Medulla oblongata (tissue), 1 donor: ENCODE measurements around the gene BCL11B.

ENCODE experiments used
- DNase-seq: peaks from one replicate; pipeline ENCODE4 v3.0.0-alpha.2; 2015; ENCODE audit errors: extremely low spot score

Gene BCL11B

DNA sequence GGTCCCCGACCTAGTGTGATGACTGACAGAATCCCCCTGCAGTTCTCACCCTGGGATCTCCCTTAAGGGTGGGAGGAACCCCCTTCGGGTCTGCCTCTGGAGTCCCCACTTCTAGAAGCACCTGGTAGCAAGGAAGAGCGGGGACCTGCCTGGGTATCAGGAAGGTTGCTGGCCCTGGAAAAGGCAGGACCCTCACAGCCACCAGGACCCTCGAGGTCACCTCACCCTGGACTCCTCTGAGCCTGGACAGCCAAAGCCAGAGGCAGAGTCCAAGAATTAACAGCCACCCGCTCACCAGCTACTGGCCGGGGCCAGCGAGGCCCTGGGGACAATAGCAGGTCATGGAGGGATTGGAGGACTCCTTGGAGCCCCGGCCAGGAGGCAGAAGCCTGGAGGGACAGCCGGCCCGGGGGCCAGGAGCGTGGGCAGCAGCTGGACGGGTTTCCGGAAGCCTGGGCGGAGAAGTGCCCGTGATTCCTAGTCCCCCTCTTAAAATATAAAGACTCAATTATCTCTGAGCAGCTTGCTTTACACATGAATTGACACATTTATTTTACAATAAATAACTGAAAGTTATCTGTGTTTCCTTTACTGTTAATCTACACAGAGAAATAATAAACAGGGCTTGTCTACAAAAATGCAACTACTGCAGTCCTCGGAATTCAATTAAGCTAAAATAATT is 17.5 kb downstream of the BCL11B start:
- DNase-seq, result no peak

DNA sequence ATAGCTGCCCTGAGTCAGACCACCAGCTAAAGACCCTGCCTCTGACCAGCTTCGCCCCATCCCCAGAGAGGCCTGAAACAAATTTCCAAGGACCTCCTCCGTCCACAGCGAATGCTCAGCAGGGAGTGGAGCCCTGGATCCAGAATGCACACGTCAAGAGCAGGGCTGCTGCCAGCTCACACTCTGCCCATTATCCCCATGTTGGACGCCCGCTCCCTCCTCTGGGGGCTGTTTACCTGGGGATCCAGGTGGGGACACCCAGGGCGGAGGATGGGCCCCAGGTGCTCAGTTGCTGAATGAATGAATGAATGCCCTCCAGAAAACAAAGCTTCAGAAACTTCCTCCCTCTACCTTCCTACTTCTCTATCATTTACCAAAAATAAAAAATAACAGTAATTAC is 18.1 kb downstream of the BCL11B start:
- DNase-seq, result no peak

DNA sequence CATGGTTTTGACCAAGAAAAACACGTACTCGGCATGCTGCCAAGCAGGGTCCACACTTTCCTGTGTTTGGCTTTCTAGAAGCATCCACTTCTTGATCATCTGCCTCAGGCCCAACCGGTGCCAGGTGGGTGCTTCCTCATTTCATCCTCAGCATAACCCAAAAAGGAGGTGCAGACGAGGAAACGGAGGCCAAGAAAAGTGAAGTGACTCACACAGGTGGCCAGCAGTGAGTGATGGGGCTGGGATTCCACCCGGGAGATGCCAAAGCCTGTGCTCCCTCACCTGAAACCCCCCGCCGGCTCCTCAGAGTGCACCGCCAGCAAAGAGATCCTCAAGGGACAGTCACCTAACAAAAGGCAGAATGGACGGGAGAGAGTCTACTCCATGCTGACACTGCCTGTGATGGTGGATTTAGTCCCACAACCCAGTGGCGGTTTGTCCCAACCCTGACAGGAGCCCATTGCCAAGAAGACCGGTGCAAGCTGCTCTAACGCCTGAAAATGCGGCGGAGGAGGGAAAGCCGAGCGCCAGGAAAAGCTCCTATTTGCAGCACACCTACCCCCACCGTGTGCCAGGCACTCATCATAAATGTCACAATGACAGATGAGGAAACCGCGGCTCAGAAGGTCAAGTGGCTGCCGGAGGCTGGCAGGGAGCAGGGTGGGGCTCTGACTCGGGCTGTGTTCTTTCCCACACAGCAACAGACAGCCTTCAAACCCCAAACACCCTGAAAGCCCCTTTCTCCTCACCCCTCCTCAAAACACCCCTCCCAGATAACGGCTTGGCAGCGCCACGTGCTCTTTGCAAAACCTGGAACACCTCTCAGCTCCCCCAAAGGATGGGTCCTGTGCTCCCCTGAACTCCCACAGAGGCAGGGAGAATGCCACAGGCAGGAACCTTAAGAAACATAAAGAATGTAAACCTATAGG is 18.8 kb downstream of the BCL11B start:
- no peak for DNase-seq

DNA sequence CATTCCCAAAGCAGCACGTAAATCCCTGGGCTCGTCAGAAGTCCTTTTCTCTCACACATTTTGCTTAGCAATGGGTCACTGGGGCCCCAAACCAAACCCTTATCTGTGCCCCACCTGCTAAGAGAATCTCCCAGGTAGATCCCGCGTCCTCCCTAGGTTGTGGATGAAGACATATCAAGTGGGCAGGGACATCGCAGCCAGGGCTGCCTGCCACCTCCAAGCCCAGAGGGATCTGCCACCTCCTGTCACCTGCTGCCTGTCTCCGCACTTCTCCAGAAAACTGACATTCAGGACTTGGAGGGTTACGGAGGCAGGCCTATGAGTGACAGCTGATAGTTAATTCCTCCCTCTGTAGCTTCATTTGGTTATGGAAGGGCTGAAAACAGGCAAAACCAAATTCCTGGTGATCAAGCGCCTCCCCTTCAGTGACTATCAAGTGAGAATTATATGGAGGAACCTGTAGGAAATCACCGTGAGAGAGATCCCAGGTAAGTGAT is 19.5 kb downstream of the BCL11B start:
- DNase-seq, result no peak

DNA sequence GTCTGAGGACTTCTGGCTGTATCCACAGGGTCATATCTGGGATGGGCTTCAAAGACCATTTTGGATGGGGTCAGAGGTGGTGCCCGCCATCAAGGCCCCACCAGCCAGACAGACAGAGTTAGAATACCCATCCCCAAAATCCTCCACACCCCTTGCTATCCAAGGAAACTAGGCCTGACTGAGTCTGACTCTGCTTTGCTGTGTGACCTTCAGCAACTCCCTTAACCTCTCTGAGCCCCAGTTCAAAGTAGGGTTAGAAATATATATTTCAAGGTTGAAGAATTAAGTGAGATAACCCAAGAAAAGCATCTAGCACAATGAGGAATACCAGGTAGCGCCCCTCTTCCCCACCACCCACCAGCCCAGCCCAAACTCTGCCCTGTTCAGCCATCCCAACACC is 20.3 kb downstream of the BCL11B start:
- no peak for DNase-seq

DNA sequence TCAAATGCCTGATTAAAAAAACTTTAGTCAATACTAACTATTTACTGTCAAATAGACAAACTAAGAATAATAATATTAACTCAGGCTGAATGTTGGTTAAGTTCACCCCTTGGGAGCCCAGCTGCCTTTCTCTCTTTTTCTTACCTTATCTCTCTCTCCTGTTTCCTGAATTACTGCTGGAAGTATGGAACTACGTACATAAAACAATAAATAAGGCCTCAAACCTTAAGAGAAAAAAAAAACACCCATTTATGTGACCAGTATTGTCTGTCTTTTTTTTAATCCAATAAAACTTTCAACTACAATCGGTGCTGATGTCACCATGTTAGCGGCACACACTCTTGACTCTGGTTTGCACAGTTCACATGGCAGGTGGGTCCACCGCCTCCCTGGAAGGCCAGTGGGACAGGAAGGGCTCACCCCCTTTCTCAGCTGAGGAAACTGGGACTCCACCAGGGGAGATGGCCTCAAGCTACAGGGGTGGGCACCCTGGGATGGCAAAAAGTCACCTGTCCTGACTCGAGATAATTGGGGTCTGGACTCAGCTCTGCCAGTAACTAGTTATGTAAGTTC is 21.3 kb downstream of the BCL11B start:
- DNase-seq, result no peak

DNA sequence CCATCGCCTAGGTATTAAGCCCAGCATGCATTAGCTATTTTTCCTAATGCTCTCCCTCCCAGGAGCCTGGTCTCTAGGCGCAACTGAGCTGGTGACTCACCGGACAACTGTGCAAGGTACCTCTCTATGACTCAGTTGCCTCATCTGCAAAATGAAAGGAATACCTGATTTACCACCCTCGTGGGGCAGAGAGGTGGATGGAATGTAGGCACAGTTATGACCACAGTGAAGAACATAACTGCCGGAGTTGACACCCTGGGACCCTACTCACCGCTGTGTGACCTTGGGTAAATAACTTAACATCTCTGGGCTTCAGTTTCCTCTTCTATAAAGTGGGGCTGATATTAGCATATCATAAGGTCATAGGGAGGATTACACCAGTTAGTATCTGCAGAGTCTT is 22.6 kb downstream of the BCL11B start:
- DNase-seq, result no peak

DNA sequence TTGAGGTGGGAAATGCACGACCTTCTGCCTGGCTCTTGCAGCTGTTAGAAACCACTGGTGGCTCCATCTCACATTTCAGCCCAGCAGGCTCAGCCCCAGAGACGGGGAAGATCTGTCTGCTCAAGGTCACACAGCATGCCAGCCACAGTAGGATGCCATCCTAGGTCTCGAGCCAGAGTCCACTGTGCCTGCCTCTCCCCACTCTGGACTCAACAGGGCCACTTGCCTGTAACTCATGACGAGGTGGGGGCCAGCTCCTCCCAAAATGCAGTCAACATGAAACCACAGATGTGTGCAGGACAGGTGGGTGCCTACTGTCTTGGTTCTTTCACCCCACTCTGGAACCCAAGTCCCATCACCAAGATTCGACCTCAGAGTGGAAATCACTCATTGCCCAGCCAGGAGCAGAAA is 23.2 kb downstream of the BCL11B start:
- DNase-seq, result no peak

DNA sequence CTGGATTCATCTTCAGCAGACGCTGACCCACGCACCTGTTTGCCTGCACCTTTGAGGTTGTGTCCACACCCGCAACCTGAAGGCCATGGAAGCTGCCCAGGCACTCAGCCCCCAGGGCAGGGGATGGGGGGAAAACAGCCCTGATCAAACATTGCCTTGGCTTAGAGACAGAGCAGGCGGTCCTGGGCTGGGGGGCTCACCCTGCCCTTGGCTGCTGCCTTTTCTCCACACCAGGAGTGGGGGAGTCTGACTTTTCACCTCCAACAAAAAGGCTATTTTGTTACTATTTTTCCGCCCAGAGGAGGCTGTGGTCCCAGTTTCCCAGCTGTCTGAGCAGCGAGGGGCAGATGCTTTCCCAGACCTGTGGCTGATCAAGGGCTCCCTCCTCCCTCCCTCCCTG is 24.2 kb downstream of the BCL11B start:
- no peak for DNase-seq

DNA sequence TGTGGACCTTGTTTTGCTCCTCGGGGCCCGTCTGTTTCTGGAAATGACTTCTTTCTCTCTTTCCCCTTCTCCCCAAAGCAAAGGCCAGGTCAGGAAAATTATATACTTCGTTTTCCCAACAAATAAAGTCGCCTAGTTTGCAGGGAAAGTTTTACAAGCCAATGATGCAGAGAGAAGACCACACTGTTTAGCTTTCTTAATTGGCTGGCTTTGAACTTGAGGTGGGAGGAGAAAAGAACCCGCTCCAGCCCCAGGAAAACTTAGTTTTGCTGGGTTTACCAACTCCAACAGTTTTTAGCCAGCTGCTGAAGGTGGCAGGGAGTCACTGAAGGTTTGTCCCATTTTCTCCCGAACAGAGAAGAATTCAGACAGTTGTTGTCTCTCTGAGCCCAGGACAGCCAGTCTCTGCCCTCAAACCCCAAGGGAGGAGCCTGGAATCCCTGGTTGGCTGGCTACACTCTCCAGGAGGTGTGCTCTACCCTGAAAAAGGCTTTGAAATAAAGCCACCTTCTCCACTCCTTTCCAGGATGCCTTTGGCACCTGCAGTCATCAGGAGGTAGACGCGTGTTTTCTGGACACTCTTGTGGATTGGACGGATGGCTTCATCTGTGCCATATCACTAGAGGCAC is 24.8 kb downstream of the BCL11B start:
- DNase-seq, result no peak

DNA sequence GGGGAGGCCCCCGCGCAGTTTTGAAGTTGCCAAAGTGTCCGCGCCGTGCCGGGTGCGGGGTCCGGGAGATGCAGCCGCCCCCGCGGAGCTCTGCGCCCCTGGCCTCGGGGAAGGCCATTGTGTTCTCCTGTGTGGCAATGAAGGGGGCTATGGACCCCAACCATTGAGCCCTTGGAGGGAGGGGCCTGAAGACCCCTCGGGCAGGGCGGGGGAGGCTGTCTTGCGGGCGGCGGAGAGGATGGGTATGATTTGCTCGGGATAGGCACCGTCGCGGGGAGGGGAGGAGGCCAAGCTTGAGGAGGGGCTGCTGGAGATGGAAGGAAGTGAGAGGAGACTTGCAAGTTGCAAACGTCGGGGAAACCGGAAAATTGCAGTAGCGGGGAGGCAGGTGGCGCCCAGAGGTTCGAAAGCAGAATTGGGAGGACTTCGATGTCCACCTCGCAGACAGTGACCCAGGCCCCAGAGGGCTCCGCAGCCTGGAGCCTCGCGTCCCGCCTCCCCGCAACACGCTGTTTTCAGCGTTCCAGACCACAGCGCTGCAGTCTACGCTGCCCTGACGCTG is 25.4 kb downstream of the BCL11B start:
- no peak for DNase-seq

DNA sequence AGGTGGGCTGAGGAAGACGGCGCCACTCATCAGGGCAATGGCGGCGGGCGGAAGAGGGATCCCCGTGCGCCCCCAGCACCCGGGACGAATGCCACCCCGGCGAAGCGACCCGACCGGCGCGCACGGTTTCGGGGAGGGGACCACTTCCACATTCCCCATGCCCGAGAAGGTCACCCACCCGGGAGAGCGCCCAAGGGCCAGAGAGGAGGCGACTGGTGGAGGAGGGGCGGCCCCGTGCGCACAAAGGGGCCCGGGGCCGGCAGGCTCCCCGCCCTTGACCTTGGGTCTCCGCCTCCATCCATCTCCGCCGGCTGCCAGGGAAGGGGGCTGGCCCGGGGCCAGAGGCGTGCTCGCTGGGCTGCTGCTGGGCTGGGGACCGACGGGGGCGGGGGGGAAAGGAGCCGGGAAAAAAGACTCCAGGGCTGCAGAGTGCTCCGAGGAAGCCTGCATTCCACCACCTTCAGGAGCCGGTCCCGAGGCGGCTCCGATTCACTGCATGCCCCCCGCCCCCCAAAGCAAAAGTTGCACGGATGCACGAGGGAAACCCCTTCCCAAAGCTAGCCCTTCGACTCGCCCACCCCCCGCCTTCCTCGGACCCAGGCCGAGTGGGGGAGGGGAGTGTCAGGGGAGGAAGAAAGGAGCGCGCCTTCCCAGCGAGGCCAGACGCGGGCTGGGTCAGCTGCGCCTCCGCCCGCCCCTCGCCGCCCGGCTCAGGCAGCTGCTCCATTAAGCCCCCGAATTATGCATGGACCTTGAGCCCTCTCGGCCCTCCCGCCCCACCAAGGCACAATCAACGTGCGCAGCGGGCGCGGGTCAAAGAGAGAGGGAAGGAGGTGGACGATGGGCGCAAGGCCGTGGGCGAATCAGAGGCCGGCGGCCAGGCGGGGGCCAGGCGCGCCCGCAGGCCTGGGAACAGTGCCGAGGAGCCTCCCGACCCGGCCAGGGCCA is 26.2 kb downstream of the BCL11B start:
- no peak for DNase-seq

DNA sequence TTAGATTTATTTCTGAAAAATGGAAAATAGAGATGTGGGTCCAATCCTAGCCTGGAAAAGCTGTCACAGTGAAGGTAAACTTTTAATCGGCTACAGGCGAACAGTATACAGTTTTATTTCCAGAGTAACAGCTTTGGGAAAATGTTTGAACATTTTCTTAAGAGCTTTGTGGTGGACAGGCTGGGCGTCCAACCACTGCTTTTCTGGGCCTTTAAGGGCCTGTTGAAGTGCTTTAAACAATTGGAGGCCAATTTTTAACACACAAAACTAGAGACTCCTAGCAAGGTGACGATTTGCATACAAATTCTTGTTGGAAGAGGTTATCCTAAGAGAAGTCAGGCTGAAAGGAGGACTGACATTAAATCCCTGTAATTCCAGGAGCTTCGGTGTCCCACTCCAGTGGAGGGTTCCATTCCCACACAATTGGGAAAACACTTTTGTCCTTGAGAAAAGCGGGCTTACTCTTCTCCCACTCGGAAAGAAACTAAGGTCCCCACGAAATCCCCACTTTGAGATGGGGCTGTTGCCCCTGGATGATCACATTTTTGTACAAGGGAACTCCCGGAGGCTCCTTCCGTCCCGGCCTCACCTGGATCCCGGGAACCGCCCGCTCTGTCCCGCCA is 26.9 kb downstream of the BCL11B start:
- DNase-seq, result no peak

DNA sequence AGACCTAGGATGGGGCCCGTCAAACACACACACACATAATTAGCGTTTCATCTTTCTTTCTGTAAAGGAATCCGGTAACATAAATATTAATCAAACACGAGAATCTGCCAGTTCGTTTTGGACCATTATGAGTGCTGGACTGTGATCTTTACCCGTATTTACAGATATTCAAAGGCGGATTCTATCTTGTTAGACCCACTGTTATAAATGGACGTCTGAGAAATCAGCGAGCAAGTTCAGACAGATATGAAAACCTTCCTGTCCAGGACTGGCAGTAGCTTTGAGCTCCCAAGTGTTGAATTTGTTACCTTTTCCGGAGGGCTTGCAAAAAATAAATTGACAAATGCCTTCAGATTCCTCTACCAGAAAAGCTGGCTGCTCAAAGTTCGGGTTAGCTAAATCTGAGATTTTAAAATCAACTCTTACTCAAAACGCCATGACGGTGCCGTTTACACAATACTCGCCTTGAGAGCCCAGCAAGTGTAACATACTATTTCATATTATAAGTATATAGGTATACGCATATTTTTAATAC is 27.6 kb downstream of the BCL11B start:
- DNase-seq, result no peak

DNA sequence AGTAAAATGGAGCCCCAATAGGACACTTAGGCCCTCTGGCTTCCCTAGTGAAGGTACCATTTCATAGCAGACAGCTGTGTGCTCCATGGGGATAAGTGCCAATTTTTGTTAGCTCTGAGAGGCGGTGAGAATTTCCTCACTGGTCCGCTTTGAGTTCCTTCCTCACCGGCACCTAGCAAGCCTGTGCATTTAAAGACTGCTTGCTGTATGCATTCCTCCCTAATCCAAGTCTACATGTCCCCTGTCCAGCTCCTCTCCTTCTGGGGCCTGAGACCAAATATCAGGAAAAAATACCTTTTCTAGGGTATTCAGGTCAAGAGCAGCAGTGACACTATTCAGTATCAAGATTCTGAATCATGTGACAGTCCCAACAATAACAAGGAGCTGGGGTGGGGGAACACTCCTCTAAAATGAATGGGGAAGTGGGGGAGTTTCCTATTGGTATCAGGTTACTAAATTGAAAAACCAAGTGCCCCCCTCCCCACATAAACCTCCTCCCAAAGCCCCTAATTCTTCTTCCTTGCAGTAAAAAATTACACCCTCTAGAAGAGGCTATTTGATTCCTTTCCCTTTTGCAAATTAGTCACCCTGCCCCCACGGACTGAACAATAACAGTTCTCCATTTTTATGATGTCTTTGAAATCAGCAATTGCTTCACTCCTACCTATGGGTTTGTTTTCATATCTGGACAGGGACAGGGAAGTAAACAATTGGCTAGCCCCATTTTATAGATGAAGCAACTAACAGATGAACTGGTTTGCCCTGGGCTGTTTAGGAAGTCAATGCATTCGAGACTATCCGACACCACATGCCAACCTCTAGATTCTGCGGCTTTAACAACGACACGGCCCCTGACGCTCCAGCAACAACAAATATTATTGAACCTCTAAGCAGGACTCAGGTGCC is 28.9 kb downstream of the BCL11B start:
- no peak for DNase-seq

DNA sequence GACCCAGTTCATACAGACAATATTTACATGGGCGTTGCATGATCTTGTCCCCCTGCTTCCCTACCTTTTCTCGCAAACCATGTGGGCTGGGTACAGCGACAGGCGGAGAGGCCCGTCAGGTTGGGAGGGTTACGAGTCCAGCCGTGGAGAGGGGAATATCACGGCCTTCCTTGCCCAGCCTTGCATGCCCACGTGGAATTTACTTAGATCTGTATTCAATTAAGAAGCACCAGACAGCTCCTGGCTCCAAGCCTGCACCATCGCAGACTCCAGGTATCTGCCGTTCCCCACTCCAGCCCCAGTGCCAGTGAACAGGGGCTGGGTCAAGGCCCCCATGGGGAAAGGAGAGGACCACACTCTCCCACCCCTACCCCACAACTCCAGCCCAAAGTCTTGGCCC is 29.8 kb downstream of the BCL11B start:
- DNase-seq, result no peak

DNA sequence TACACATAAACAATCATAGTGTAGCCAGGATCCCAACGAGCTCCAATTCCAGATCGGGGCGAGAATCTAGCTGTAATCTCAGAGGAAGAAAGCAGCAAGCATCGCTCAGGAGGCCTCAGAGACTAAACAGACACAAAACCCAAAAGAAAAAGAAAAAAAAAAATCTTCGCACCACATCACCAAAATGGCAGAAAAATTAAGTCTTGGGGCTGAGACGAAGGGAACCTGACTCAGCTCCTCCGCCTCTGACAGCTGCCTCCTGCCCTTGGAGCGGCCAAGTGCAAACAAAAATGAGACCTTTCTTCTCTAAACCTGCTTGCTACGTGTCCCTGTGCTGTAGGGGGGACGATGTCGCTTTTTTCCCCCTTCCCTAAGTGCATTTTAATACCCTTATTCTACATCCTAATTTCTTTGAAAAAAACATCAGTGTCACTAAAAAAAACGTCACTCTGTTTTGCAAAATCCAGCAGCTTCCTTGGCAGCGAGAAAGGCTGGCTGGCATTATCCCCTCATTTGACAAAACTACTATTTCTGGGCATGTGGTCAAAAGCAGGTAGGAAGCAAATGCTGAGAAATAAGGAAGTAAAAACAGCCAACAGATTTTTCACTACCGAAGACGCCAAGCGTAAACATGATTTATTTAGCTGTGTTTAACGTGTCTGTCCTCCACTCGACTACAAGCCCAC is 30.5 kb downstream of the BCL11B start:
- DNase-seq, result no peak

DNA sequence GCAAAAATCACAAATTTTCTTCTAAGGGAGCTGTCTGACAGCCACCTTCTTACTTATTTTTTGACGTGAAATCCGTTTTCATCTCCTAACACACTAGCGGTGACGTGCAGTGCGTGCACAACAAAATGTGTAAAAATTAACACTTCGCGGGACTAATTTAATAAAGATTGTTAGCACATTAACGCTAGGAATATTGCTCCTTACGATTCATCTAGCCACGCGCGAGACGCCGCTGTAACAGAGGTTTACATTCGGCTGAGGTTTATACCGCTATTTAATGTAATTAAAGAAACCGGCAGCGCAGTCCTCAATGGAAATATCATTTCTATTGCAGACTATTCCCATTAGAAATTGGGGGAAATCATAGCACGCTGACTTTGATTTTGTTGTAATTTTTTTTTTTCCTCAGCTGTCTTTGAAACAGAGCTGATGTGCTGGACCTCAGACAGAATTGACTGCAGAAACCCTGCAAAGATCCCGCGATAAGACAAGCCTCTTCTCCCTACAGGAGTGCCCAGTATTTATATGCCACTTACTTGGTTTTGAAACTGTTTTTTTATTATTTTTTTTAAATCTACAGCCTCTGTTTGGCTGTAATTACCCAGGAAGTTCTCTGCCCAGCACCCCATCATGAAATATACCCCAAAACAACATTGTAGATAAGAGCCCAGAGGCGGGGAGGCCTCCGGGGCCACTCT is 31.2 kb downstream of the BCL11B start:
- no peak for DNase-seq
